Natural killer cell (primary cell): ENCODE results near the gene PTPRCAP. TPM values are rescaled to one million over a fixed set of nuclear protein-coding genes. Genes with fewer than 3 reads are reported as not detected.

Source experiments
- ATAC-seq, 3 donors: fragments of 150-1000 bp in 2 of 3; fragments of 200-7000 bp in 1 of 3; cut with Tn5 transposase; 1 replicate in 1 of 3; 2 replicates in 2 of 3; pipeline ENCODE4 v1.10.0; 2021; ENCODE audit warnings: mild to moderate bottlenecking in 2 of 3, moderate library complexity in 2 of 3
- DNase-seq, 2 donors: peaks; one replicate each; pipeline versions ENCODE4 v3.0.0 to v3.0.0-alpha.2; 2013 to 2021; ENCODE audit warnings: mixed read lengths in 1 of 2
- H3K27ac ChIP-seq: one replicate; pipeline ENCODE4 v1.5.1; 2013; ENCODE audit warnings: mild to moderate bottlenecking, low read length
- H3K27me3 ChIP-seq: one replicate; pipeline ENCODE4 v1.6.1; 2013; ENCODE audit warnings: low read length; ENCODE audit not compliant: control insufficient read depth, insufficient read depth
- H3K36me3 ChIP-seq: one replicate; pipeline ENCODE4 v1.6.1; 2013; ENCODE audit warnings: low read length; ENCODE audit not compliant: control insufficient read depth, insufficient read depth
- H3K4me1 ChIP-seq: one replicate; pipeline ENCODE4 v1.6.1; 2013; ENCODE audit warnings: low read length; ENCODE audit not compliant: control insufficient read depth, insufficient read depth
- H3K4me3 ChIP-seq: one replicate; pipeline ENCODE4 v1.5.1; 2013; ENCODE audit warnings: low read length
- H3K9me3 ChIP-seq: one replicate; pipeline ENCODE4 v1.6.1; 2013; ENCODE audit warnings: low read length; ENCODE audit not compliant: control insufficient read depth, insufficient read depth
- H3K27ac Mint-ChIP-seq, 2 donors: one replicate each; pipeline ENCODE4 v1.8.0; 2022; ENCODE audit warnings: mild to moderate bottlenecking in 2 of 2, mixed read lengths in 2 of 2, moderate library complexity in 1 of 2
- H3K27me3 Mint-ChIP-seq, 2 donors: one replicate each; pipeline ENCODE4 v1.8.0; 2022; ENCODE audit warnings: low read depth in 2 of 2, mixed read lengths in 2 of 2
- H3K36me3 Mint-ChIP-seq: one replicate; pipeline ENCODE4 v1.8.0; 2022; ENCODE audit warnings: mixed read lengths
- H3K4me1 Mint-ChIP-seq, 2 donors: one replicate each; pipeline ENCODE4 v1.8.0; 2022; ENCODE audit warnings: mixed read lengths in 2 of 2
- H3K4me3 Mint-ChIP-seq: one replicate; pipeline ENCODE4 v1.8.0; 2022; ENCODE audit warnings: mild to moderate bottlenecking, moderate library complexity, mixed read lengths
- H3K9me3 Mint-ChIP-seq, 2 donors: one replicate each; pipeline ENCODE4 v1.8.0; 2022; ENCODE audit warnings: mixed read lengths in 2 of 2
- CTCF ChIP-seq: fragments of 200-600 bp; IDR thresholded peaks from one replicate; pipeline ENCODE4 v1.8.0; 2022; ENCODE audit warnings: antibody characterized with exemption
- WGBS: methylation state at CpG from one replicate; pipeline ENCODE4 v1.1.7; 2013; ENCODE audit warnings: missing lambda C conversion rate; ENCODE audit not compliant: insufficient coverage; 5-methylcytosine and 5-hydroxymethylcytosine counted together
- intact Hi-C: fragments of 100-400 bp; cut with micrococcal nuclease; formaldehyde crosslinking; loops from one replicate; pipeline ENCODE4 v1.14.2; 2022
- total RNA-seq, 4 donors: library from RNA; stranded (reverse); fragments of 120-200 nt in 1 of 4; gene quantifications; one replicate each; pipeline versions ENCODE4 v1.2.3 to v1.2.4, GENCODE V29; 2013 to 2022

The PTPRCAP gene
- total RNA-seq, 3 donors from 2014 or later (not counting 1 experiment from before 2014, with no cell fraction given): 240 to 301 (median 269) TPM

- WGBS: 46% methylated on average over 36 of the region's 41 CpGs
- peak; percentile 43 to 61 (median 48) for ATAC-seq
- Mint-ChIP-seq H3K4me1 (peaks cover 59 to 84% of the 10 kb centered on the region in 2 donors), H3K27ac (peak overlapping the region; percentile 88 to 91), H3K36me3 (no peaks in the 10 kb centered on the region), H3K4me3 (peak overlapping the region; percentile 95), H3K27me3 (no peaks in the 10 kb centered on the region), H3K9me3 (no peaks in the 10 kb centered on the region)
- no peak for TF ChIP-seq CTCF
- DNase-seq: peak; percentile 55 to 84
- H3K4me1 ChIP-seq: peaks cover 87% of the 10 kb centered on the region
- peaks cover 18% of the 10 kb centered on the region for H3K36me3 ChIP-seq
- H3K4me3 ChIP-seq: peak overlapping the region; percentile 81
- H3K9me3 ChIP-seq: no peaks in the 10 kb centered on the region
- intact Hi-C loops: no loop called here
- peak overlapping the region; percentile 75 for H3K27ac ChIP-seq
- H3K27me3 ChIP-seq: no peaks in the 10 kb centered on the region
Observed at GRCh38 chr11:67438158-67438902, 848 bp upstream of the PTPRCAP start.

DNA sequence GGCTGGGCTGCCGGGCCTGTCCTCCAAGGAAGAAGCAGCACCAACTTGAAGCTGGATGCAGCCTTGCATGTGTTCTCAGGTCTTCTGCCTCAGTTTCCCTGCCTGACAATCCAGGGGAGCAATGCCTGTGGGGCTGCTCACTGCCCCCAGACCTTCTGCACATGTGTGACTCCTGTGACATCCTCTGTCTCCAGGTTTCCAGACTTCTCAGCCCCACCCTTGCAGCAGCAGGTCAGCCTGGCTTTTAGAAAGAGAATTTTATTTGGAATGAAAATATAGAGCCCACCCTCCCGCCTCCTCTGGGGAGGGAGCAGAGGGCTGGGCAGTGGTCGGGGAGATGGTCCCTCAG lies 301 bp upstream of the PTPRCAP start:
- no peaks in the 10 kb centered on the region for H3K27me3 ChIP-seq
- ATAC-seq: no peak
- H3K27ac Mint-ChIP-seq: peak overlapping the region; percentile 85 to 88
- no peak for TF ChIP-seq CTCF
- intact Hi-C loops: loop anchor here (2.0 kb wide), 1 partner anchor 35 kb away; no protein-coding TSS in a partner anchor
- peaks cover 21% of the 10 kb centered on the region for H3K36me3 ChIP-seq
- H3K4me3 Mint-ChIP-seq: peak overlapping the region; percentile 95
- no peaks in the 10 kb centered on the region for H3K9me3 ChIP-seq
- H3K4me1 Mint-ChIP-seq: peaks cover 62 to 87% of the 10 kb centered on the region in 2 donors
- peak overlapping the region; percentile 75 for H3K27ac ChIP-seq
- no peaks in the 10 kb centered on the region for H3K27me3 Mint-ChIP-seq
- H3K9me3 Mint-ChIP-seq: no peaks in the 10 kb centered on the region
- peaks cover 89% of the 10 kb centered on the region for H3K4me1 ChIP-seq
- no peaks in the 10 kb centered on the region for H3K36me3 Mint-ChIP-seq
- WGBS: 23% methylated on average over 3 of the region's 3 CpGs
- no peak for DNase-seq
- peak overlapping the region; percentile 81 for H3K4me3 ChIP-seq

- Histone ChIP-seq H3K36me3 (peaks cover 30% of the 10 kb centered on the region), H3K27ac (peak overlapping the region; percentile 41), H3K4me3 (peak overlapping the region; percentile 81), H3K27me3 (no peaks in the 10 kb centered on the region), H3K4me1 (peaks cover 88% of the 10 kb centered on the region), H3K9me3 (no peaks in the 10 kb centered on the region)
- Mint-ChIP-seq H3K9me3 (no peaks in the 10 kb centered on the region), H3K4me3 (peak overlapping the region; percentile 95), H3K27ac (peak overlapping the region; percentile 85 to 88), H3K4me1 (peaks cover 65 to 86% of the 10 kb centered on the region in 2 donors), H3K27me3 (no peaks in the 10 kb centered on the region), H3K36me3 (no peaks in the 10 kb centered on the region)
- intact Hi-C loops: loop anchor here (2.0 kb wide), 1 partner anchor 34 kb away; no protein-coding TSS in a partner anchor
- WGBS: under 1% methylated on average over 6 of the region's 6 CpGs
- DNase-seq: peak in 1 of 2 donors; percentile 71
- peak in 2 of 3 donors; percentile 13 to 24 for ATAC-seq
- no peak for TF ChIP-seq CTCF
Observed at GRCh38 chr11:67436459-67437081, 912 bp downstream of the PTPRCAP start.
